Measurements from ENCODE around the gene TNRC6A.

GRCh38 chr16:24764916-24765315 lies 35.5 kb downstream of the TNRC6A start:
- TF ChIP-seq CTCF (IDR thresholded peaks at IDR 0.05) (no peak), POLR2A (IDR thresholded peaks at IDR 0.05) (no peak)
